ENCODE measurements around the gene SLC35E3.
"Not testable (repeated sequence)": the region's sequence is repeated elsewhere in the genome, so short reads cannot be mapped to it uniquely, and the experiment has no call there.

SLC35E3 gene

DNA sequence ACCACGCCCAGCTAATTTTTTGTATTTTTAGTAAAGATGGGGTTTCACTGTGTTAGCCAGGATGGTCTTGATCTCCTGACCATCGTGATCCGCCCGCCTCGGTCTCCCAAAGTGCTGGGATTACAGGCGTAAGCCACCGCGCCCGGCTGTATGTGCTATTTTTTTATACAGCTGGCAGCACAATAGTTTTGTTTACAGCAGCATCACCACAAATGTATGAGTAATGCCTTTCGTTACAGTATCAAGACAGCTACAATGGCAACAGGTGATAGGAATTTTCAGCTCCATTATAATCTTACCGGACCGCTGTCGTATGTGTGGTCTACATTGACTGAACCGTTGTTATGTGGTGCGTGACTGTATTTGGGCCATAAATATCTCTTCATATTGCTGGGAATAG is 50.4 kb downstream of the SLC35E3 start:
- H3K9me3 ChIP-seq (ENCODE audit: control insufficient read depth, insufficient read depth, low read depth, low read length) = no peaks in the 10 kb centered on the region
- no peaks in the 10 kb centered on the region for H3K36me3 ChIP-seq (ENCODE audit: control insufficient read depth, insufficient read depth, low read length)
- H3K27ac ChIP-seq (ENCODE audit: low read depth, low read length) = no peak overlapping the region
- H3K4me3 ChIP-seq (ENCODE audit: low read depth, low read length) = no peak overlapping the region
- no peaks in the 10 kb centered on the region for H3K27me3 ChIP-seq (ENCODE audit: control insufficient read depth, insufficient read depth, low read length)
- no peaks in the 10 kb centered on the region for H3K4me1 ChIP-seq (ENCODE audit: control insufficient read depth, insufficient read depth, low read length)
- H3K9ac ChIP-seq (ENCODE audit: low read length) = no peak overlapping the region

DNA sequence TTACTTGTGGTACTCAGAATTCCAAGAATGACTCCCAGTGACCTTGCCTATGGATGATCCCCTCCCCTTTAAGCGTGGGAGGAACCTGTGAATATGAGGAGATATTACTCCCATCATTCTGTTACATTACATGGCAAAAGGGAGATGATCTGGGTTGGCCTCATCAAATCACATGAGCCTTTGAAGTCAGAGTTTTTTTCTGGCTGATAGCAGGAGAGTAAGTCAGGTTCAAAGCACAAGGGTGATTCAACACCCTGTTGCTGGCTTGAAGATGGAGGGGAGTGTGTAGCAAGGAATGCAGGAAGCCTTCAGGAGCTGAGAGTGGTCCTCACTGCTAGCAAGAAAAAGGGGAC is 52.9 kb downstream of the SLC35E3 start:
- Histone ChIP-seq H3K27ac (ENCODE audit: low read depth, low read length) (no peak overlapping the region), H3K27me3 (ENCODE audit: control insufficient read depth, insufficient read depth, low read length) (no peaks in the 10 kb centered on the region), H3K9me3 (ENCODE audit: control insufficient read depth, insufficient read depth, low read depth, low read length) (no peaks in the 10 kb centered on the region), H3K4me1 (ENCODE audit: control insufficient read depth, insufficient read depth, low read length) (0 out of 2 replicates have a peak, but pooled peaks cover 3% of the 10 kb centered on the region), H3K36me3 (ENCODE audit: control insufficient read depth, insufficient read depth, low read length) (no peaks in the 10 kb centered on the region), H3K4me3 (ENCODE audit: low read depth, low read length) (no peak overlapping the region), H3K9ac (ENCODE audit: low read length) (no peak overlapping the region)

DNA sequence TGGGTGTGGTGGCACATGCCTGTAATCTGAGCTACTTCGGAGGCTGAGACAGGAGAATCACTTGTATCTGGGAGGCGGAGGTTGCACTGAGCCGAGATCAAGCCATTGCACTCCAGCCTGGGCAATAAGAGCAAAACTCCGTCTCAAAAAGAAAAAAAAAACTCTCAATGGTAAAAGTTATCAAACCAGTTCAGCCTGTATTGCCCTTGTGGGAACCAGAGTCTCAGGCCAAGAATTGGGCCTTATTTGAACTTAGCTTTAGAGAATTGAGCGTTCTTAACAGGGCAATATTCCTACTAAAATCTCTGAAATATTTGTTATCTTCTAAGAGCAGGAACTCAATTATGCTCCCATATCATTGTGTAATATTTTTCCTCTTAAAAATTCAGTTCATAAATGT is 54.3 kb downstream of the SLC35E3 start:
- Histone ChIP-seq H3K4me1 (ENCODE audit: control insufficient read depth, insufficient read depth, low read length) (peaks cover 17% of the 10 kb centered on the region), H3K9me3 (ENCODE audit: control insufficient read depth, insufficient read depth, low read depth, low read length) (no peaks in the 10 kb centered on the region), H3K27ac (ENCODE audit: low read depth, low read length) (no peak overlapping the region), H3K36me3 (ENCODE audit: control insufficient read depth, insufficient read depth, low read length) (no peaks in the 10 kb centered on the region), H3K27me3 (ENCODE audit: control insufficient read depth, insufficient read depth, low read length) (no peaks in the 10 kb centered on the region), H3K9ac (ENCODE audit: low read length) (no peak overlapping the region), H3K4me3 (ENCODE audit: low read depth, low read length) (no peak overlapping the region)

DNA sequence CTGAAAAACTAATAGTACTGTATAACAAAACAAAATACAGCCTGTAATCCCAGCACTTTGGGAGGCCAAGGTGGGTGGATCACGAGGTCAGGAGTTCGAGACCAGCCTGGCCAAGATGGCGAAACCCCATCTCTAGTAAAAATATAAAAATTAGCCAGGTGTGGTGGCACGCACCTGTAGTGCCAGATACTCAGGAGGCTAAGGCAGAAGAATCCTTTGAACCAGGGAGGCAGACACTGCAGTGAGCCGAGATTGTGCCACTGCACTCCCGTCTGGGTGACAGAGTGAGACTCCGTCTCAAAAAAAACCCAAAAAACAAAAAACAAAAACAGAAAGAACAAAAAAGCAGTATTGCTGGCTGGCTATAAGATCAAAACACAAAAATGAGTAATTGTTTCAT is 55.1 kb downstream of the SLC35E3 start:
- not testable (repeated sequence) for H3K36me3 ChIP-seq (ENCODE audit: control insufficient read depth, insufficient read depth, low read length); H3K9ac ChIP-seq (ENCODE audit: low read length); H3K27ac ChIP-seq (ENCODE audit: low read depth, low read length); H3K9me3 ChIP-seq (ENCODE audit: control insufficient read depth, insufficient read depth, low read depth, low read length); H3K27me3 ChIP-seq (ENCODE audit: control insufficient read depth, insufficient read depth, low read length); H3K4me3 ChIP-seq (ENCODE audit: low read depth, low read length)
- H3K4me1 ChIP-seq (ENCODE audit: control insufficient read depth, insufficient read depth, low read length) = peaks cover 24% of the 10 kb centered on the region

DNA sequence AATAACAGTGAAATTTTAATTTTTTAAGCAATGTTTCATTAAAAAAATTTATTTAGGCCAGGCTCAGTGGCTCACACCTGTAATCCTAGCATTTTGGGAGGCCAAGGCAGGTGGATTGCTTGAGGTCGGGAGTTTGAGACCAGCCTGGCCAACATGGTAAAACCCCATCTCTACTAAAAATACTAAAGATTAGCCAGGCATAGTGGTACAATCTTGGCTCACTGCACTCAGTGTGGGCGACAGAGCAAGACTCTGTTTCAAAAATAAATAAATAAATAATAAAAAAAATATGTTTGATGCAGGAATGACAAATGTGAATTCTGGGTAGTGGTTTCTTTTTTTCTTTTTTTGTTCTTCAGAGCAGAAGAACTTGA is 56.4 kb downstream of the SLC35E3 start:
- H3K27me3 ChIP-seq (ENCODE audit: control insufficient read depth, insufficient read depth, low read length); H3K9ac ChIP-seq (ENCODE audit: low read length); H3K9me3 ChIP-seq (ENCODE audit: control insufficient read depth, insufficient read depth, low read depth, low read length); H3K36me3 ChIP-seq (ENCODE audit: control insufficient read depth, insufficient read depth, low read length); H3K4me3 ChIP-seq (ENCODE audit: low read depth, low read length); H3K27ac ChIP-seq (ENCODE audit: low read depth, low read length): not testable (repeated sequence)
- peaks cover 24% of the 10 kb centered on the region for H3K4me1 ChIP-seq (ENCODE audit: control insufficient read depth, insufficient read depth, low read length)

DNA sequence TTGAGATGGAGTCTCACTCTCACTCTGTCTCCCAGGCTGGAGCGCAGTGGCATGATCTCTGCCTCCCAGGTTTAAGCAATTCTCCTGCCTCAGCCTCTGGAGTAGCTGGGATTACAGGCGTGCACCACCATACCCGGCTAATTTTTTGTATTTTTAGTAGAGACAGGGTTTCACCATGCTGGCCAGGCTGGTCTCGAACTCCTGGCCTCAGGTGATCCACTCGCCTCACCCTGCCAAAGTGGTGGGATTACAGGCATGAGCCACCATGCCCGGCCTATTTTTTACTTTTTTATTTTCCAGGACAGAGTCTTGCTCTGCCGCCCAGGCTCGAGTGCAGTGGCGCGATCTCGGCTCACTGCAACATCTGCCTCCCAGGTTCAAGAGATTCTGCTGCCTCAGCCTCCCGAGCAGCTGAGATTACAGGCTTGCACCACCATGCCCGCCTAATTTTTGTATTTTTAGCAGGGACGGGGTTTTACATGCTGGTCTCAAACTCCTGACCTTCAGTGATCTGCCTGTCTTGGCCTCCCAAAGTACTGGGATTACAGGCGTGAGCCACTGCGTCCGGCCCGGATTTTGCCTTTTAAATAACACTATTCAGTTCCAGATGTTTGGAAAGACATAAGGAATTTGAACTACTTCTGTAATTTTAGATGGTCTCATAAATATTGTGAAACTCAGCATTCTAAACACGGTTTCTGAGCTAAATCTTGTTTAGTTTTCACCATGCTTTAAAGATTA is 57.1 kb downstream of the SLC35E3 start:
- H3K9ac ChIP-seq (ENCODE audit: low read length); H3K4me3 ChIP-seq (ENCODE audit: low read depth, low read length); H3K27me3 ChIP-seq (ENCODE audit: control insufficient read depth, insufficient read depth, low read length); H3K36me3 ChIP-seq (ENCODE audit: control insufficient read depth, insufficient read depth, low read length); H3K9me3 ChIP-seq (ENCODE audit: control insufficient read depth, insufficient read depth, low read depth, low read length); H3K27ac ChIP-seq (ENCODE audit: low read depth, low read length): not testable (repeated sequence)
- peaks cover 24% of the 10 kb centered on the region for H3K4me1 ChIP-seq (ENCODE audit: control insufficient read depth, insufficient read depth, low read length)

DNA sequence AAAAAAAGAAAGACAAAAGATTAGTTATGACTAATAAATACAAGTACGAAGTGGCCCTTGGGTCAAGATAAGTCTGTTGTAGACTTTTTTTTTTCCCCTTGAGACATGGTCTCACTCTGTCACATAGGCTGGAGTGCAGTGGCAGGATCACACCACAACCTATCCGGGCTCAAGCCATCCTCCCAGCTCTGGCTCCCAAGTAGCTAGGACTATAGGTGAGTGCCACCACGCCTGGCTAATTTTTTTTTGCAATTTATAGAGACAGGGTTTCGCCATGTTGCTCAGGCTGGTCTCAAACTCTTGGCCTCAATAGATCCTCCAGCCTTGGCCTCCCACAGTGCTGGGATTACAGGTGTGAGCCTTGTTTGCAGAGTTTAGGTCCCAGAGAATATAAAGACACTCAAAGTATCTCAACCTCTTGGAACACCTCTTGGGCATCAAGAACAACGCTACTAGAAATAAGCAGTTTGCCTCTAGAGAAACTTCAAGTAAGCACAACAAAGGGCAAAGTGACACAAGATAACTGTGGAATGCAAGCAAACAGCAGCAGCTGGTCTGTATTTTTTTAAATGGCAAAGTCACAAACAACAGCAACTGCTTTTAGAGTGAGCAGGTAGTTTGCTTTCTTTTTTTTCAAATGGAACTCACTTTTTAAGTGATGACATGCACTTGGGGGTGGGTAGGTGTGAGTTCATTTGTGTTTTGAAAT is 58.1 kb downstream of the SLC35E3 start:
- Histone ChIP-seq H3K36me3 (ENCODE audit: control insufficient read depth, insufficient read depth, low read length) (no peaks in the 10 kb centered on the region), H3K9ac (ENCODE audit: low read length) (no peak overlapping the region), H3K27me3 (ENCODE audit: control insufficient read depth, insufficient read depth, low read length) (no peaks in the 10 kb centered on the region), H3K4me3 (ENCODE audit: low read depth, low read length) (peak overlapping the region; percentile 49; the same call in 1 of the 2 replicates), H3K4me1 (ENCODE audit: control insufficient read depth, insufficient read depth, low read length) (peaks cover 24% of the 10 kb centered on the region), H3K27ac (ENCODE audit: low read depth, low read length) (no peak overlapping the region), H3K9me3 (ENCODE audit: control insufficient read depth, insufficient read depth, low read depth, low read length) (no peaks in the 10 kb centered on the region)

DNA sequence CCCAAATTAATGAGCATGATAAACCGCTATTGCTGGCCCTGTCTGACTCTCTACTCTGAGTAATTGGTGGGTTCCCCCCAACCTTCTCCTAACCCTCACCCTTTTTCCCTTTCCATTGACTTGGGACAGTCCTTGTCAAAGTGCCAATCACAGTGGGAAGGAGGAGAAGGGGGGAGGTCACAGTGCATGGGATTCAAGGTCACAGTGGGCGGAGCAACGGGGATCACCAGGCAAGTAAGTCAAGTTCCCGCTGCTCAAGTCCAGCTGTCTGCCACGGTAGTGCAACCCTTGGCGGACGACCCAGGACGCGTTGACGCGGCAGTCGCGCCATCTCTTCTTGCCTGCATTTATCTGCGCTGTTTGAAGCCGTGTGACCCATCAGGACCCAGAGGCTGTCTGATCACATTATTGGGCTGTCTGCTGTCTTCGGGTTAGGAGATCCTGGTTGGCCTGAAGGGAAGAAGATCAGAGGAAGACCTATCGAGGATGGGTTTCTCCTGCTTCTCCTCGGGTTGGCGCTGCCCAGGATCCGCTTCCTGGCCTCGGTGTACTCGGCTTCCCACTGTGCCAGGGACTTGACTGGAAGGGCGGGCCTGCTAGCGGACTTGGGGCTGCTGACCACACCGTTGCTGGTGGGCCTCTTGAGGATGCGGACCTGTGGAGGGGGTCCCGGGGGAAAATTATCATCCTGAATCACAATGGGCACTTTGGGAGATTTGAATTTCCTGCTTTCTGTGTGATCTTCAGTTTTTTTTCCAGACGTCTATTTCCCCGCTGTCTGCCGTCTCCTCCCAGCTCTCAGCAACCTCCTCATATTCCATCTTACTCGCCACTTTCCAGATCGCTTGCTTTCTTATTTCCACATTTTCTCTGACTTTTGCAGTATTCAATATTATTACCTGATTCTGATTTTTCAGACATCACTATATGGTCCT is 58.9 kb downstream of the SLC35E3 start:
- Histone ChIP-seq H3K36me3 (ENCODE audit: control insufficient read depth, insufficient read depth, low read length) (peaks cover 8% of the 10 kb centered on the region; the same call in 1 of the 2 replicates), H3K4me1 (ENCODE audit: control insufficient read depth, insufficient read depth, low read length) (peaks cover 24% of the 10 kb centered on the region), H3K4me3 (ENCODE audit: low read depth, low read length) (peak overlapping the region; percentile 49), H3K27me3 (ENCODE audit: control insufficient read depth, insufficient read depth, low read length) (no peaks in the 10 kb centered on the region), H3K9me3 (ENCODE audit: control insufficient read depth, insufficient read depth, low read depth, low read length) (no peaks in the 10 kb centered on the region), H3K9ac (ENCODE audit: low read length) (peak overlapping the region; percentile 1), H3K27ac (ENCODE audit: low read depth, low read length) (no peak overlapping the region)

DNA sequence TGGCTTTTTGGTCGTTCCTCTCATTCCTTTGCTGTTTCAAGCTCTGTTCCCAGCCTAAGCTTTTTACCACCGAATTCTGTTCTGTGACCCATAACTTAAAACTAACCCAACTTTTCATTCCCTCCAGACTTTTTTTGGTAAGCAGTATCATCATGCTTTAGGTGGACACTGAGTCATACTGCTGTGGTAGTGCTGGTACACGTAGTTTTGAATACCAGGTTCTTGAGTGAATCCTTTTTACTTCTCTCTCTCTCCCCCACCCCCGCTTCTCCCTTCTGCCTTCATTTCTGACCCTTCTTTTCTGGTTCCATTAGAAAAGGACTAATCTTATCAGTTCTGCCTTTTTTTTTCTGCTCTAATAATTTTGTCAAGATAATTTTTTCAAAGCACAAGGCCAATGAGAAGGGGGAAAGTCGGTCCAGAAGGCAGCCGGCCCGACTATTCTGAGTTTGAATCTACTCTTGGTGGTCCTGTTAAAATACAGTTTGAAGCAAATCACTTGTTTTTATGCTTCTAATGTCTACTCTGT is 59.7 kb downstream of the SLC35E3 start:
- Histone ChIP-seq H3K4me1 (ENCODE audit: control insufficient read depth, insufficient read depth, low read length) (peaks cover 24% of the 10 kb centered on the region), H3K36me3 (ENCODE audit: control insufficient read depth, insufficient read depth, low read length) (peaks cover 15% of the 10 kb centered on the region), H3K9me3 (ENCODE audit: control insufficient read depth, insufficient read depth, low read depth, low read length) (no peaks in the 10 kb centered on the region), H3K27me3 (ENCODE audit: control insufficient read depth, insufficient read depth, low read length) (no peaks in the 10 kb centered on the region), H3K4me3 (ENCODE audit: low read depth, low read length) (peak overlapping the region; percentile 49; the same call in 1 of the 2 replicates), H3K9ac (ENCODE audit: low read length) (no peak overlapping the region), H3K27ac (ENCODE audit: low read depth, low read length) (no peak overlapping the region)

DNA sequence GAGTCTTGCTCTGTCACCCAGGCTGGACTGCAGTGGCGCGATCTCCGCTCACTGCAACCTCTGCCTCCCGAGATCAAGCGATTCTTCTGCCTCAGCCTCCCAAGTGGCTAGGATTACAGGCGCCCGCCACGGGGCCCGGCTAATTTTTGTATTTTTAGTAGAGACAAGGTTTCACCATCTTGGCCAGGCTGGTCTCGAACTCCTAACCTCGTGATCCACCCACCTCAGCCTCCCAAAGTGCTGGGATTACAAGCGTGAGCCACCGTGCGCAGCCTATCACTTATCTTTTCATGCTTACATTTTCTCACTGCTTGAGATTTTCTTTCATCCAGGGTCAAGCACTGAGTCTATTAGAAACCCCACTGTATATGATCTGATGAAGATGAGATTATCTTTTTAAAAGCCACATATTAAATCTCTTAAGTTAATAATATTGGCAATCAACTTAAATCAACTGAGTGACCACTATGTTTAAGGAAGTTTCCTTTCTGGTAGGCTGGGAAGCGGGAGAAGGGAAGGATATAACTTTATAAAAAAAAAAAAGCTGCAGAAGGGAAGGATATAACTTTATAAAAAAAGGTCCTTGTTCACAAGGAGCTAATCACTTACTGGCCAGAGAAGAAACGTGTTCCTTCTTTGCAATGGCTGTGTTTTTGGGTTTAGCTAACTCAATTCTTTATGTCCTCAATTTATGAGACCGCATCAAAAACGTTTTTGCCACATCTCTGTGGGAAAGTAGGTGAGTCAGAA is 60.7 kb downstream of the SLC35E3 start:
- Histone ChIP-seq H3K9ac (ENCODE audit: low read length) (no peak overlapping the region), H3K27ac (ENCODE audit: low read depth, low read length) (no peak overlapping the region)

More for the DNA sequence above, 60.7 kb downstream of the SLC35E3 start:
- peaks cover 25% of the 10 kb centered on the region for H3K36me3 ChIP-seq (ENCODE audit: control insufficient read depth, insufficient read depth, low read length)
- H3K27me3 ChIP-seq (ENCODE audit: control insufficient read depth, insufficient read depth, low read length) = no peaks in the 10 kb centered on the region
- peaks cover 24% of the 10 kb centered on the region for H3K4me1 ChIP-seq (ENCODE audit: control insufficient read depth, insufficient read depth, low read length)
- H3K9me3 ChIP-seq (ENCODE audit: control insufficient read depth, insufficient read depth, low read depth, low read length) = no peaks in the 10 kb centered on the region
- H3K4me3 ChIP-seq (ENCODE audit: low read depth, low read length) = peak overlapping the region; percentile 94
